NCI-H2196 treated with DMSO at 0.1 percent for 48 hours (cell line): ENCODE data around the gene ASMTL.
"Not testable (repeated sequence)": the region's sequence is repeated elsewhere in the genome, so short reads cannot be mapped to it uniquely, and the experiment has no call there.

Experiments
- DNase-seq: peaks from one replicate; lab custom pipeline; 2025; ENCODE audit not compliant: unreplicated experiment; lab: John Stamatoyannopoulos, UW

ASMTL gene

DNA sequence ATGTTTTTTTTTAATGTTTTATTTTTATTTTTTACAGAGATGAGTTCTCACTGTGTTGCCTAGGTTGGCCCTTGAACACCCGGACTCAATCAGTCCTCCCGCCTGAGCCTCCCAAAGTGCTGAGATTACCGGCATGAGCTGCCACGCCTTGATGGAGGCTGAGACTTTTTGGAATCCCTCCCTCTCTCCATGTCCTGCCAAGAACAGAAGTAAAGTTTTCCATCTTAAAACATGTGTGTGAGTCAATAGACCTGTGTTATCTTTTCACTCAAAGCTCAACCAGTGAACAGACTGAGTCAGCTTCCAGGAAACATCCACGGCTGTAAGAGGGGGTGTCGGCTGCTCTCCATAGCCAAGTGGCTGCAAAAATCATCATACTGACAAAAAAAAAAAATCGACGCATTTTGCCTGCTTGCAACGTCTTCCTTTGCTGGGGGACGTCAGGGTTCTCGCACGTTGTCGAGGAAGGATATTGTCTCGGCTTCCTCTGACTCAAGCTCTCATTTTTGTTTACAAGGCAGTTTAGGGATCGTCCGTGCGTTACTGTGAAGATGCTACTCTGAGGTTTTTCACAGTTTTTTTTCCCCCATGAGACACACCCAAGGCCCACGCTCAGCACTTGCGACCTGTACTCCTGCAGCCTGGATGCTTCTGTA, 10.0 kb upstream of the ASMTL start:
- no peak for DNase-seq

DNA sequence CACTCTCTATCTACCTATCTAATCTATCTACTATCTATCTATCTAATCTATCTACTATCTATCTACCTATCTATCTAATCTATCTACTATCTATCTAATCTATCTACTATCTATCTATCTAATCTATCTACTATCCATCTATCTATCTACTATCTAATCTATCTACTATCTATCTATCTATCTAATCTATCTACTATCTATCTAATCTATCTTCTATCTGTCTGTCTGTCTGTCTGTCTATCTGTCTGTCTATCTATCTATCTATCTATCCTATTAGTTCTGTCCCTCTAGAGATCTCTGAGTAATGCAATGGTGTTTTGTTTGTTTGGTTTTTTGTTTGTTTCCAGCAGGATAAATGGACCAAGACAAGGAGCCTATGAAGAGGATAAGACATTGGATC, 9.4 kb upstream of the ASMTL start:
- no peak for DNase-seq

DNA sequence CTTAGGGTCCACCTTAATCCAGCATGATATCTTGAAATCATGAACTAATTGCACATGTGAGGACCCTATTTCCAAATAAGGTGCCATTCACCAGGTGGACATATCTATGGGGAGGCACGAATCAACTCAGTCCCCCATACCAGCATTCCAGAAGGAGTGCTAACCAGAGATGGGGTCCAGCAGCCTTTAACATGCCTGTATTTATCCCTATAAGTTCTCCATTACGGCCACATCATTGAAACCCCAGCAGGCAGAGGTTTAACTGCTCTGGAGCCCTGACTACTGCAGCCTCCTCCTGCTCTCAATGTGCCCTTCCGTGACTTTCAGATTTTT, 3.2 kb upstream of the ASMTL start:
- no peak for DNase-seq

DNA sequence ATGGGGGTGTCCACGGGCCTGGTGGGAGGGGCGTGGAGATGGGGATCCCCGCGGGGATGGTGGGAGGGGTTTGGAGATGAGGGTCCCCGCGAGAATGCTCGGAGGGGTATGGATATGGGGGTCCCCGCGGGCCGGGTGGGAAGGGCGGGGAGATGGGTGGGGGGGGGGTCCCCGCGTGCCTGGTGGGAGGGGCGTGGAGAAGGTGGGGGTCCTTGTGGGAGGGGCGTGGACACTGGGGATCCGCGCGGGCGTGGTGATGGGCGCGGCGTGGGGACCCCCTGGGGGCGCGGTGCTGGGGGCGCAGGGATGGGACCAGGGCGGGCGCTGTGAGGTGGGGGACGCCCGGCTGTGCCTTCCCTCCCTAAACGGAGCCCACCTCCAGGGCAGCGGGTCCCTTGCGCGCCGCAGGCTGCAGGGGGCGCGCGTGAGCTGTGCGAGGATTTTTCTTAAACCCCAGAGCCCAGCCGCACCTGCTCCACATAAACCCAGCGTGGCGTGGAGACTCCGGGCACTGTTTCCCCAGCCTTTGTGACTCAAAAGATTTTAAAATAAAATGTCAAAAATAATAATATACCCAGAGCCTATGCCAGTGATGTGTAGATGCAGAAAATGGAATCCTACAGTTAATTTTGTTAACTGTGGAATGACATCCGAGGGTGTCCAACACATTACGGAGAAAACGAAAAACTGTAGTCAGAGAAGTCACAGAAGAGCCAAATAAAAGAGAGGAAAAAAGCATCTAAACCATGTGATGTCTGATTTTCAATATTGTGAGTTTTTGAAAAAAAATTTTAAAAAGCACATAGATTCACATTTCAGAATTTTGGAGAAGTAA, 1.5 kb upstream of the ASMTL start:
- no peak for DNase-seq

DNA sequence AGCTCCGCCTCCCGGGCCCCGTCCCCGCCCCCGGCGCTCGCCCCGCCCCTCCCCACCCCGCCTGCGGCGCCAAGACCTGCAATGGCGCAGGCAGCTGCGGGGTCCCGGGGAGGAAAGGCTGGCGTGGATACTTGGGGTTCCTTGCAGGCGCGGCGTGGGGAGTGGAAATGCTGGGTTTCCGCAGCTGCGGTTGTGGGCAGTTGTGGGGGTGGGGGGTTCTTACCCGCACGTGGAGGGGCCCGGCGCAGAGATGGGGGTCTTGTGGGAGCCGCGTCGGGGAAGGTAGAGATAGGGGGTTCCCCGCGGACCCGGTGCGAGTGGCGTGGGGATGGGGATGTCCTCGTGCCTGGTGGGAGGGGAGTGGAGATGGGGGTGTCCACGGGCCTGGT, 680 bp upstream of the ASMTL start:
- DNase-seq = no peak

DNA sequence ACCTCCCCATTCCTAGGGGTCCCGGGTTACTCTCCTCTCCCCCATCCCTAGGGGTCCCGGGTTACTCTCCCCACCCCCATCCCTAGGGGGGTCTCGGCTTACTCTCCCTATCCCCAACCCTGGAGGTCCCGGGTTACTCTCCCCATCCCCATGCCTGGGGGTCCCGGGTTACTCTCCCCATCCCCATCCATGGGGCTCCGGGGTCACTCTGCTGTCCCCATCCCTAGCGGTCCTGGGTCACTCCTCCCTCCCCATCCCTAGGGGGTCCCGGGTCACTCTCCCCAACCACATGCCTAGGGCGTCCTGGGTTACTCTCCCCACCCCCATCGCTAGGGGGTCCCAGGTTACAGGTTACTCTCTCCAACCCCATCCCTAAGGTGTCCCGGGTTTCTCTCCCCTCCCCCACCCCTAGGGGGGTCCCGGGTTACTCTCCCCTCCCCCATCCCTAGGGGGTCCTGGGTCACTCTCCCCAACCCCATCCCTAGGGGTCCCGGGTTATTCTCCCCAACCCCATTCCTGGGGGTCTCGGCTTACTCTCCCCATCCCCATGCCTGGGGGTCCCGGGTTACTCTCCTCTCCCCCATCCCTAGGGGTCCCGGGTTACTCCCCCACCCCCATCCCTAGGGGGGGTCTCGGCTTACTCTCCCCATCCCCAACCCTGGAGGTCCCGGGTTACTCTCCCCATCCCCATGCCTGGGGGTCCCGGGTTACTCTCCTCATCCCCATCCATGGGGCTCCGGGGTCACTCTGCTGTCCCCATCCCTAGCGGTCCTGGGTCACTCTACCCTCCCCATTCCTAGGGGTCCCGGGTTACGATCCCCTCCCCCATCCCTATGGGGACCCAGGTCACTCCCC, 821 bp downstream of the ASMTL start:
- no peak for DNase-seq

DNA sequence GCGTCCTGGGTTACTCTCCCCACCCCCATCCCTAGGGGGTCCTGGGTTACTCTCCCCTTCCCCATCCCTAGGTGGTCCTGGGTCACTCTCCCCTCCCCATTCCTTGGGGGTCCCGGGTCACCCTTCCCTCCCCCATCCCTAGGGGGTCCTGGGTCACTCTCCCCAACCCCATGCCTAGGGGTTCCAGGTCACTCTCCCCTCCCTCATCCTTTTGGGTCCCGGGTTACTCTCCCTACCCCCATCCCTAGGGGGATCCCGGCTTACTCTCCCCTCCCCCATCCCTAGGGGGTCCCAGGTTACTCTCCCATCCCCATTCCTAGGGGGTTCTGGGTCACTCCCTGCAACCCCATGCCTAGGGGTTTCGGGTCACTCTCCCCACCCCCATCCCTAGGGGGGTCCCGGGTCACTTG, 1.5 kb downstream of the ASMTL start:
- DNase-seq = no peak

DNA sequence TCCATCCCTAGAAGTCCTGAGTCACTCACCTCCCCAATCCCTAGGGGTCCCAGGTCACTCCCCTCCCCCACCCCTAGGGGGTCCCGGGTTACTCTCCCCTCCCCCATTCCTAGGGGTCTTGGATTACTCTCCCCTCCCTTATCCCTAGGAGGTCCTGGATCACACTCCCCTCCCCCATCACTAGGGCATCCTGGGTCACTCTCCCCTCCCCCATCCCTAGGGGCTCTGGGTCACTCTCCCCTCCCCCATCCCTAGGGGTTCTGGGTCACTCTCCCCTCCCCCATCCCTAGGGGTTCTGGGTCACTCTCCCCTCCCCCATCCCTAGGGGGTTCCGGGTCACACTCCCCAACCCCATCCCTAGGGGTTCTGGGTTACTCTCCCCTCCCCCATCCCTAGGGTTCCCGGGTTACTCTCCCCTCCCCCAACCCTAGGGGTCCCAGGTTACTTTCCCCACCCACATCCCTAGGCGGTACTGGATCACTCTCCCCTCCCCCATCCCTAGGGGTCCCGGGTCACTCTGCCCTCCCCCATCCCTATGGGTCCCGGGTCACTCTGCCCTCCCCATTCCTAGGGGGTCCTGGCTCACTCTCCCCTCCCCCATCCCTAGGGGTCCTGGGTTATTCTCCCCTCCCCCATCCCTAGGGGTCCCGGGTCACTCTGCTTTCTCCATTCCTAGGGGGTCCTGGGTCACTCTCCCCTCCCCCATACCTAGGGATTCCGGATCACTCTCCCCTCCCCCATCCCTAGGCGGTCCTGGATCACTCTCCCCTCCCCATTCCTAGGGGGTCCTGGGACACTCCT, 2.1 kb downstream of the ASMTL start:
- DNase-seq = no peak

DNA sequence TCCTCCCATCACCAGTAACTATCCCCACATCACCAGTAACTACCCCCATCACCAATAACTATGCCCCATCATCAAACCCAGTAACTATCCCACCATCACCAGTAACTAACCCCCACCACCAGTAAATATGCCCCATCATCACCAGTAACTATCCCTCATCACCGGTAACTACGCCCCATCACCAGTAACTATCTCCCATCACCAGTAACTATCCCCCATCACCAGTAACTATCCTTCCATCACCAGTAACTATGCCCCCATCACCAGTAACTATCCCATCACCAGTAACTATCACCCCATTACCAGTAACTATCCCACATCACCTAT, 2.9 kb downstream of the ASMTL start:
- DNase-seq = no peak

DNA sequence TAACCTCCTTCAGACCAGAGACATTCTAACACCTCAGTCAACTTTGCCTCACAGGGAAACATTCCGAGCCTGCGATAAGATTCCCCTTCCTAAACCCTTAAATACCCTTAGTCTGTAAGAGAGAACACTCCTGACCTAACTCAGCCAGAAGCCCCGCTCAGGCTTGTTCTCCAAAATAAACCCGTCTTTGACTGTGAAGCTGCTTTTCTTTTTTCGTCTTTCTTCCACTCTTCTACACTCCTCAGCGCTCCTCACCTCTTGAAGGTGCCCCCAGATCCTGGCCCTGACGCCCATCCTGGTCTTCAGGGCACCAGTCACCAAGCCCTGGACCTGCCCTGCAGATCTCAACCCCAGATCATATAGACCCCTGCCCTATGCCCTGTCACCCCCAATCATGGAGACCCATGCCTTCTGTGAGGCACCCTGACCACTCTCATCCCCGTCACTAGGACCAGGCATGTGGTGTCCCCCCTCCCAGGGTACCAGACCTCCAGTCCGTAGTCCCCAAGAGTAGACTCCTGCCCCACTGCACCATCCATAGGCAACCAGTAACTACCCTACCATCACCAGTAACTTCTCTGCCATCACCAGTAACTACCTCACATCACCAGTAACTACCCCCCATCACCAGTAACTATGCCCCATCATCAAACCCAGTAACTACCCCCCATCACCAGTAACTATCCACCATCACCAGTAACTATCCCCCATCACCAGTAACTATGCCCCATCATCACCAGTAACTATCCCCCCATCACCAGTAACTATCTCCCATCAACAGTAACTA, 3.5 kb downstream of the ASMTL start:
- no peak for DNase-seq

DNA sequence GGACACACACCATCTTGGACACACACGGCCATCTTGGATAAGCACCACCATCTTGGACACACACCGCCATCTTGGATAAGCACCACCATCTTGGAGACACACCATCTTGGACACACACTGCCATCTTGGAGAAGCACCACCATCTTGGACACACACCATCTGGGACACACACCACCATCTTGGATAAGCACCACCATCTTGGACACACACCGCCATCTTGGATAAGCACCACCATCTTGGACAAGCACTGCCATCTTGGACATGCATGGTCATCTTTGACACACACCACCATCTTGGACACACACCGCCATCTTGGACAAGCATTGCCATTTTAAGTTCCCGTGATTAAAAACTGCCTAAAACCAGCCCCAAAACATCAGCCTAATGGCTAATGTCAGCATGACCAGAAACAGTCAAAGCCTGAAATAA, 4.1 kb downstream of the ASMTL start:
- DNase-seq = not testable (repeated sequence)

DNA sequence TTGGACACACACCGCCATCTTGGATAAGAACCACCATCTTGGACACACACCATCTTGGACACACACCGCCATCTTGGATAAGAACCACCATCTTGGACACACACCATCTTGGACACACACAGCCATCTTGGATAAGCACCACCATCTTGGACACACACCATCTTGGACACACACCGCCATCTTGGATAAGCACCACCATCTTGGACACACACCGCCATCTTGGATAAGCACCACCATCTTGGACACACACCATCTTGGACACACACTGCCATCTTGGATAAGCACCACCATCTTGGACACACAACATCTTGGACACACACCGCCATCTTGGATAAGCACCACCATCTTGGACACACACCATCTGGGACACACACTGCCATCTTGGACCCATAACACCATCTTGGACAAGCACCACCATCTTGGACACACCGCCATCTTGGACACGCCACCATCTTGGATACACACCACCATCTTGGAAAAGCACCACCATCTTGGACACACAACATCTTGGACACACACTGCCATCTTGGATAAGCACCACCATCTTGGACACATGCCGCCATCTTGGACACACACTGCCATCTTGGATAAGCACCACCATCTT, 4.6 kb downstream of the ASMTL start:
- DNase-seq = not testable (repeated sequence)

DNA sequence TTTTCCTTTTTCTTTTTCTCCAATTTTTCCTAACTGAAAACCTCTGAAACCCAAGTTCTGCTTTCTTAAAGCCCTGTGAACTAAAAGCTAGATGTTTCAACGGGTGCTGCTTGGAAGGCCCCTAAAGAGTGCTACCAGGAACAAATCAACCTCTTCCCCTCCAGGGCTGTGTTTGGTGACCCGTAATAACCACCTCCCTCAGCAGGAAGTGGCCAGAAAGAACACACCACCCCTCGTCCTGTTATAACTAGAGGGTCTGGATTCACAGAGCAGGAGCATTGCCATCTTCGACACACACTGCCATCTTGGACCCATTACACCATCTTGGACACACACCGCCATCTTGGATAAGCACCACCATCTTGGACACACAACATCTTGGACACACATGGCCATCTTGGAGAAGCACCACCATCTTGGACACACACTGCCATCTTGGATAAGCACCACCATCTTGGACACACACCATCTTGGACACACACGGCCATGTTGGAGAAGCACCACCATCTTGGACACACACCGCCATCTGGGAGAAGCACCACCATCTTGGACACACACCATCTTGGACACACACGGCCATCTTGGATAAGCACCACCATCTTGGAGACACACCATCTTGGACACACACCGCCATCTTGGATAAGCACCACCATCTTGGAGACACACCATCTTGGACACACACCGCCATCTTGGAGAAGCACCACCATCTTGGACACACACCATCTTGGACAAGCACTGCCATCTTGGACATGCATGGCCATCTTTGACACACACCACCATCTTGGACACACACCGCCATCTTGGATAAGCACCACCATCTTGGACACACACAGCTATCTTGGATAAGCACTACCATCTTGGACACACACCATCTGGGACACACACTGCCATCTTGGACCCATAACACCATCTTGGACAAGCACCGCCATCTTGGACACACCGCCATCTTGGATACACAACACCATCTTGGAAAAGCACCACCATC, 5.4 kb downstream of the ASMTL start:
- not testable (repeated sequence) for DNase-seq

DNA sequence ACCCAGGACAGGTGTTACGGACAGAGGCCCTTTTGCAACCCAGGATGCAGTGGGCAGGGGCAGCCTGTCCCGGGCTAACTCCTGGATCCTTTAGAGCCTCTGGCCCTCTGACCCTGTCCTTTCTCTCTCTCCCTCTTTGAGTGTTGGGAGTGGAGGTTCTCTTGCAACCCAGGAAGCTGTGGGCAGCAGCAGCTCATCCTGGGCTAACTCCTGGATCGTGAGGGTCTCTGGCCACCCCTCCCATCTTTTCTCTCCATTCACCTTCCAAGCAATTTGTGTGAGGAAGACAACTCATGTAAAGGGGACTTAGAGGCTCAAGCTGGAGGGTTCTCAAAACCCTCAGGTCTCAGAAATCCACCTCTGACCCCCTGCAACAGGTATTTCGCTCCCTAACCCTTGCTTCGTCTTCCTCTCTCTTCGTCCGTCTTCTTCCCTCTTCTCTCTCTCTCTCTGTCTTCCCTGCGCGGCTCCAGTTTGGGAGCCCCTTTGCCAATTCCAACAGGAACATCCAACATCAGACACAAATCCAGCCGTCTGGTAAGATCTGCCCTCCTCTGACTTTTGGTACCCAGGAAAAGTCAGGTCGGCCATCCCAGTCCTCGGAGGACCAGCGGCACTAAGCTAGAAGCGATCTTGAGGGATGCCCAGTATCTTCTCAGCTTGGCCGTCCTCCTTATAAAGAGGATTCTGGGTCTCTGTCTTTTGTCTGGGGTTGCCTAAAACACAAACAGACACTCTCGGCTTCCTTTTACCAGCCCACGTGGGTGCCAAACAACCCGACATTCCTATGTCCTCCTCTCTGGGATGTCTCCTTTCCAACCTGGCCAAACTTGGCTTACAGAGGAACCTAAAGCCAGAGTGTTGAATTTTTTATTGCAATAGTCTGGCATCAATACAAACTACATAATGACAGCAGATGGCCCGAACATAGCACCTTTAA, 7.9 kb downstream of the ASMTL start:
- DNase-seq = no peak

DNA sequence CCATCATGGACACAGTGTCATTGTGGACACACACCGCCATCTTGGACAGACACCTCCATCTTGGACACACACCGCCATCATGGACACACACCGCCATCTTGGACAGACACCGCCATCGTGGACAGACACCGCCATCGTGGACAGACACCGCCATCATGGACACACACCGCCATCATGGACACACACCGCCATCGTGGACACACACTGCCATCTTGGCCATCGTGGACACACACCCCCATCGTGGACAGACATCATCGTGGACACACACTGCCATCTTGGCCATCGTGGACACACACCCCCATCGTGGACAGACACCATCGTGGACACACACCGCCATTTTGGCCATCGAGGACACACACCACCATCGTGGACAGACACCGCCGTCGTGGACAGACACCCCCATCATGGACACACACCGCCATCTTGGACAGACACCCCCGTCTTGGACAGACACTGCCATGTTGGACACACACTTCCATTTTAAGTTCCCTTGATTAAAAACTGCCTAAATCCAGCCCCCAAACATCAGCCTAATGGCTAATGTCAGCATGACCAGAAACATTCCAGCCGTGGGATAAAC, 9.1 kb downstream of the ASMTL start:
- DNase-seq = no peak

DNA sequence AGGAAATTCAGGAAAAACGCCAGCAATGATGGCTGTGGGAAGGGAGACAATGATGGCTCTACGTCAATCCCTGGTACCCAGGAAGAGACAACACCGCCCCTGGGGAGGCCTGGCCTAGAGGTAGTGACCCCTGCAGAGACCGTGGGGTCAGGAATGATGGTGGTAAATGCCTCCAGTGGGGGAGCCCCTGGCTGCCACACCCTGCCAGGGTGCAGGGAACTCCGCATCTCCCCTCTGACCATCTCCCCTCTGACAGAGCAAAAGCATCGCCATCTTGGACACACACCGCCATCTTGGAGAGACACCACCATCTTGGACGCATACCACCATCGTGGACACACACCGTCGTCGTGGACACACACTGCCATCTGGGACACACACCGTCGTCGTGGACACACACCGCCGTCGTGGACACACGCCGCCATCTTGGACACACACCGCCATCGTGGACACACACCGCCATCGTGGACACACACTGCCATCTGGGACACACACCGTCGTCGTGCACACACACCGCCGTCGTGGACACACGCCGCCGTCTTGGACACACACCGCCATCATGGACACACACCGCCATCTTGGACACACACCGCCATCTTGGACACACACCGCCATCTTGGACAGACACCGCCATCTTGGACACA, 9.9 kb downstream of the ASMTL start:
- DNase-seq = no peak
